ENCODE data around the gene WNT4. TPM values are rescaled to one million over a fixed set of nuclear protein-coding genes. Genes with fewer than 3 reads are reported as not detected.

The WNT4 gene
- polyA plus RNA-seq, 3 donors: not detected

- Mint-ChIP-seq H3K4me1 (no peaks in the 10 kb centered on the region), H3K9me3 (no peaks in the 10 kb centered on the region), H3K27me3 (ENCODE audit: low read depth in 3 of 3) (peaks cover 9 to 19% (median 16%) of the 10 kb centered on the region in 3 donors), H3K4me3 (no peak overlapping the region), H3K27ac (no peak overlapping the region), H3K36me3 (no peaks in the 10 kb centered on the region)
- H3K4me2 ChIP-seq (replicated peaks; ENCODE audit: extremely low read depth, low read length, poor library complexity, severe bottlenecking): no peak overlapping the region
- no peaks in the 10 kb centered on the region for H3K27me3 ChIP-seq (ENCODE audit: control insufficient read depth in 2 of 2, insufficient read depth in 2 of 2, low read length in 2 of 2)
- no peak overlapping the region for H3K9ac ChIP-seq (ENCODE audit: insufficient read depth, low read length, poor library complexity, severe bottlenecking)
- TF ChIP-seq CTCF (IDR thresholded peaks at IDR 0.05): no peak
- H2AFZ ChIP-seq (ENCODE audit: insufficient read depth, low read depth, low read length, poor library complexity, severe bottlenecking): no peak overlapping the region
- H4K20me1 ChIP-seq (ENCODE audit: insufficient read depth, low read length): no peaks in the 10 kb centered on the region
- intact Hi-C loops (cut with micrococcal nuclease): no loop called here
- 75% methylated on average over 4 of the region's 6 CpGs for WGBS (ENCODE audit: insufficient coverage)
- no peaks in the 10 kb centered on the region for H3K79me2 ChIP-seq (ENCODE audit: insufficient read depth, low read length)
- no peaks in the 10 kb centered on the region for H3K36me3 ChIP-seq (replicated peaks in 1 of 2; ENCODE audit: control insufficient read depth in 1 of 2, insufficient read depth in 2 of 2, low read length in 2 of 2)
- no peaks in the 10 kb centered on the region for H3K4me1 ChIP-seq (ENCODE audit: control insufficient read depth in 1 of 2, insufficient read depth in 2 of 2, low read length in 2 of 2)
- no peak overlapping the region for H3K27ac ChIP-seq (ENCODE audit: low read depth in 1 of 2, low read length in 2 of 2)
- H3K4me3 ChIP-seq (replicated peaks in 1 of 3; ENCODE audit: low read depth in 2 of 3, low read length in 3 of 3): no peak overlapping the region
- H3K9me3 ChIP-seq (replicated peaks in 1 of 2; ENCODE audit: control insufficient read depth in 1 of 2, insufficient read depth in 1 of 2, low read length in 2 of 2): no peaks in the 10 kb centered on the region
- DNase-seq: no peak
Observed at GRCh38 chr1:22190251-22190650, 47.4 kb upstream of the WNT4 start.

- Mint-ChIP-seq H3K9me3 (no peaks in the 10 kb centered on the region), H3K27ac (no peak overlapping the region), H3K27me3 (ENCODE audit: low read depth in 3 of 3) (peaks cover 9 to 19% (median 12%) of the 10 kb centered on the region in 3 donors), H3K4me1 (no peaks in the 10 kb centered on the region), H3K4me3 (no peak overlapping the region), H3K36me3 (no peaks in the 10 kb centered on the region)
- Histone ChIP-seq H3K4me3 (replicated peaks in 1 of 3; ENCODE audit: low read depth in 2 of 3, low read length in 3 of 3) (no peak overlapping the region), H3K4me1 (ENCODE audit: control insufficient read depth in 1 of 2, insufficient read depth in 2 of 2, low read length in 2 of 2) (no peaks in the 10 kb centered on the region), H4K20me1 (ENCODE audit: insufficient read depth, low read length) (no peaks in the 10 kb centered on the region), H2AFZ (ENCODE audit: insufficient read depth, low read depth, low read length, poor library complexity, severe bottlenecking) (no peak overlapping the region), H3K79me2 (ENCODE audit: insufficient read depth, low read length) (no peaks in the 10 kb centered on the region), H3K27ac (ENCODE audit: low read depth in 1 of 2, low read length in 2 of 2) (no peak overlapping the region), H3K9ac (ENCODE audit: insufficient read depth, low read length, poor library complexity, severe bottlenecking) (no peak overlapping the region), H3K4me2 (replicated peaks; ENCODE audit: extremely low read depth, low read length, poor library complexity, severe bottlenecking) (no peak overlapping the region), H3K9me3 (replicated peaks in 1 of 2; ENCODE audit: control insufficient read depth in 1 of 2, insufficient read depth in 1 of 2, low read length in 2 of 2) (no peaks in the 10 kb centered on the region), H3K27me3 (ENCODE audit: control insufficient read depth in 2 of 2, insufficient read depth in 2 of 2, low read length in 2 of 2) (no peaks in the 10 kb centered on the region), H3K36me3 (replicated peaks in 1 of 2; ENCODE audit: control insufficient read depth in 1 of 2, insufficient read depth in 2 of 2, low read length in 2 of 2) (no peaks in the 10 kb centered on the region)
- TF ChIP-seq CTCF (IDR thresholded peaks at IDR 0.05): no peak
- no peak for DNase-seq
- 90% methylated on average over 3 of the region's 4 CpGs for WGBS (ENCODE audit: insufficient coverage)
- intact Hi-C loops (cut with micrococcal nuclease): no loop called here
Observed at GRCh38 chr1:22189619-22190018, 46.7 kb upstream of the WNT4 start.
